GM23248 (cell line): Measurements from ENCODE around the gene ASCL2. TPM values are rescaled to one million over a fixed set of nuclear protein-coding genes. Genes with fewer than 3 reads are reported as not detected.

Source experiments
- DNase-seq: peaks from one replicate; pipeline ENCODE4 v3.0.0-alpha.2; 2015
- H2AFZ ChIP-seq: fragments of 200-600 bp; sonication (generic); 2 replicates; pipeline ENCODE4 v1.6.1; 2016; ENCODE audit warnings: antibody characterized with exemption
- H3F3A ChIP-seq: fragments of 200-600 bp; sonication (generic); 2 replicates; pipeline ENCODE4 v1.6.1; 2016; ENCODE audit warnings: mild to moderate bottlenecking, antibody characterized with exemption, mixed run types; ENCODE audit not compliant: insufficient read depth
- H3K27ac ChIP-seq: fragments of 200-600 bp; sonication (generic); 2 replicates; pipeline ENCODE4 v1.5.1; 2016; ENCODE audit warnings: mild to moderate bottlenecking
- H3K27me3 ChIP-seq: fragments of 200-600 bp; sonication (generic); replicated peaks from 2 replicates; pipeline ENCODE4 v1.6.1; 2016; ENCODE audit warnings: mild to moderate bottlenecking; ENCODE audit not compliant: insufficient read depth
- H3K36me3 ChIP-seq: fragments of 200-600 bp; sonication (generic); 2 replicates; pipeline ENCODE4 v1.6.1; 2016; ENCODE audit warnings: low read depth, mild to moderate bottlenecking
- H3K4me1 ChIP-seq: fragments of 200-600 bp; sonication (generic); 2 replicates; pipeline ENCODE4 v1.6.1; 2016; ENCODE audit warnings: mild to moderate bottlenecking; ENCODE audit not compliant: insufficient read depth
- H3K4me2 ChIP-seq: fragments of 200-600 bp; sonication (generic); one replicate; pipeline ENCODE4 v1.6.1; 2016; ENCODE audit warnings: mild to moderate bottlenecking; ENCODE audit not compliant: unreplicated experiment
- H3K4me3 ChIP-seq: fragments of 200-600 bp; sonication (generic); 2 replicates; pipeline ENCODE4 v1.5.1; 2016; ENCODE audit warnings: mild to moderate bottlenecking
- H3K79me2 ChIP-seq: fragments of 200-600 bp; sonication (generic); 2 replicates; pipeline ENCODE4 v1.6.1; 2016; ENCODE audit warnings: mild to moderate bottlenecking; ENCODE audit not compliant: insufficient read depth
- H3K9ac ChIP-seq: fragments of 200-600 bp; sonication (generic); 2 replicates; pipeline ENCODE4 v1.6.1; 2016; ENCODE audit warnings: mild to moderate bottlenecking
- H3K9me2 ChIP-seq: fragments of 200-600 bp; sonication (generic); 2 replicates; pipeline ENCODE4 v1.6.1; 2016; ENCODE audit warnings: mixed run types, mild to moderate bottlenecking, moderate library complexity; ENCODE audit not compliant: insufficient read depth
- H3K9me3 ChIP-seq: fragments of 200-600 bp; sonication (generic); one replicate; pipeline ENCODE4 v1.6.1; 2017; ENCODE audit warnings: low read depth
- H4K20me1 ChIP-seq: fragments of 200-600 bp; sonication (generic); 2 replicates; pipeline ENCODE4 v1.6.0; 2016; ENCODE audit not compliant: insufficient read depth
- EZH2 ChIP-seq: fragments of 200-600 bp; sonication (generic); IDR thresholded peaks from 2 replicates; pipeline ENCODE4 v1.6.1; 2018; ENCODE audit warnings: antibody characterized with exemption, mild to moderate bottlenecking; ENCODE audit not compliant: insufficient read depth, poor library complexity, severe bottlenecking
- EZH2phosphoT487 ChIP-seq: fragments of 200-600 bp; sonication (generic); IDR thresholded peaks from 2 replicates; pipeline ENCODE4 v1.6.1; 2018; ENCODE audit warnings: antibody characterized with exemption, moderate library complexity, mild to moderate bottlenecking, low read depth; ENCODE audit not compliant: insufficient read depth
- WGBS, 2 experiments: methylation state at CpG; one replicate each; pipeline ENCODE4 v1.1.6; 2015 to 2017; ENCODE audit warnings: low lambda C conversion rate in 2 of 2, low coverage in 1 of 2; ENCODE audit errors: missing lambda C conversion rate in 2 of 2; 5-methylcytosine and 5-hydroxymethylcytosine counted together
- in situ Hi-C: fragments of 300-500 bp; cut with MboI; formaldehyde crosslinking; loops from 2 replicates; pipeline ENCODE4 v1.15.0; 2020
- polyA plus RNA-seq: library from polyadenylated mRNA; unstranded; fragments of >200 nt; fragmentation: Nextera tagmentation; extraction: Ambion mirVana; gene quantifications from 2 replicates; pipeline ENCODE4 v1.2.1, GENCODE V29; 2016
- total RNA-seq: library from RNA; depleted of rRNA; stranded (reverse); fragments of >200 nt; shearing (Covaris generic); gene quantifications from 2 replicates; pipeline ENCODE4 v1.2.3, GENCODE V29; 2014

The ASCL2 gene
- total and polyA plus RNA-seq, 2 experiments from 2014 or later, result not detected

- H3K27me3 ChIP-seq, result no peaks in the 10 kb centered on the region
- H3K27ac ChIP-seq, result no peak overlapping the region
- H3K36me3 ChIP-seq, result no peaks in the 10 kb centered on the region
- H3K9me3 ChIP-seq, result no peaks in the 10 kb centered on the region
- H2AFZ ChIP-seq, result no peak overlapping the region
- peaks cover 16% of the 10 kb centered on the region for H3K4me1 ChIP-seq
- H3K4me2 ChIP-seq, result no peak overlapping the region
- peak; percentile 22 for DNase-seq
- H3F3A ChIP-seq, result no peaks in the 10 kb centered on the region
- WGBS, 2 experiments, result 65% methylated on average over 11 to 14 of the region's 14 CpGs
- H4K20me1 ChIP-seq, result no peaks in the 10 kb centered on the region
- no peaks in the 10 kb centered on the region for H3K79me2 ChIP-seq
- H3K9me2 ChIP-seq, result no peaks in the 10 kb centered on the region
- H3K4me3 ChIP-seq, result no peak overlapping the region
- no peak overlapping the region for H3K9ac ChIP-seq
- no peak for TF ChIP-seq EZH2
- TF ChIP-seq EZH2phosphoT487, result no peak
- in situ Hi-C loops, result loop anchor here (25.0 kb wide), 1 partner anchor 580 kb away; the partner anchor contains the start of gene CDKN1C
These were observed 36.6 kb upstream of the ASCL2 start for GRCh38 chr11:2306877-2307500.

- Histone ChIP-seq H3K9ac (peak overlapping the region; percentile 66), H2AFZ (peak overlapping the region; percentile 71), H3K79me2 (no peaks in the 10 kb centered on the region), H3K4me1 (peaks cover 12% of the 10 kb centered on the region), H3K36me3 (no peaks in the 10 kb centered on the region), H3K9me3 (no peaks in the 10 kb centered on the region), H3K27me3 (no peaks in the 10 kb centered on the region), H3K4me3 (peak overlapping the region; percentile 29; the same call in 1 of the 2 replicates), H4K20me1 (no peaks in the 10 kb centered on the region), H3F3A (no peaks in the 10 kb centered on the region), H3K4me2 (peak overlapping the region; percentile 67), H3K27ac (peak overlapping the region; percentile 74), H3K9me2 (no peaks in the 10 kb centered on the region)
- in situ Hi-C loops, result loop anchor here (25.0 kb wide), 1 partner anchor 581 kb away; the partner anchor contains the start of gene CDKN1C
- DNase-seq, result peak; percentile 73
- TF ChIP-seq EZH2phosphoT487, result no peak
- TF ChIP-seq EZH2, result no peak
- 0 to 3% methylated on average over 4 of the region's 4 CpGs for WGBS, 2 experiments
These were observed 36.0 kb upstream of the ASCL2 start for GRCh38 chr11:2306452-2306823.

GRCh38 chr11:2305788-2306451 lies 35.5 kb upstream of the ASCL2 start:
- H3K4me3 ChIP-seq, result peak overlapping the region; percentile 29; the same call in 1 of the 2 replicates
- H3K9me2 ChIP-seq, result no peaks in the 10 kb centered on the region
- peak overlapping the region; percentile 67 for H3K4me2 ChIP-seq
- H3K9me3 ChIP-seq, result no peaks in the 10 kb centered on the region
- no peaks in the 10 kb centered on the region for H3K79me2 ChIP-seq
- peak overlapping the region; percentile 66 for H3K9ac ChIP-seq
- no peaks in the 10 kb centered on the region for H3K27me3 ChIP-seq
- no peak for TF ChIP-seq EZH2
- TF ChIP-seq EZH2phosphoT487, result no peak
- WGBS, 2 experiments, result 26 to 28% methylated on average over 12 of the region's 12 CpGs
- H4K20me1 ChIP-seq, result no peaks in the 10 kb centered on the region
- peak; percentile 62 for DNase-seq
- no peaks in the 10 kb centered on the region for H3F3A ChIP-seq
- H3K36me3 ChIP-seq, result no peaks in the 10 kb centered on the region
- peak overlapping the region; percentile 71 for H2AFZ ChIP-seq
- H3K4me1 ChIP-seq, result peaks cover 12% of the 10 kb centered on the region
- in situ Hi-C loops, result loop anchor here (25.0 kb wide), 1 partner anchor 581 kb away; the partner anchor contains the start of gene CDKN1C
- H3K27ac ChIP-seq, result peak overlapping the region; percentile 74

GRCh38 chr11:2305140-2305778 lies 34.9 kb upstream of the ASCL2 start:
- H3K9me2 ChIP-seq, result no peaks in the 10 kb centered on the region
- H3K36me3 ChIP-seq, result no peaks in the 10 kb centered on the region
- no peaks in the 10 kb centered on the region for H3K27me3 ChIP-seq
- TF ChIP-seq EZH2, result no peak
- TF ChIP-seq EZH2phosphoT487, result no peak
- H3K27ac ChIP-seq, result 0 out of 2 replicates have a peak overlapping the region, but pooled peaks have one; percentile 74
- H3K9ac ChIP-seq, result peak overlapping the region; percentile 66; the same call in 1 of the 2 replicates
- WGBS, 2 experiments, result 15 to 33% methylated on average over 9 to 10 of the region's 10 CpGs
- H3K9me3 ChIP-seq, result no peaks in the 10 kb centered on the region
- H3K79me2 ChIP-seq, result no peaks in the 10 kb centered on the region
- H2AFZ ChIP-seq, result no peak overlapping the region
- H3K4me1 ChIP-seq, result peaks cover 12% of the 10 kb centered on the region
- in situ Hi-C loops, result loop anchor here (25.0 kb wide), 1 partner anchor 582 kb away; the partner anchor contains the start of gene CDKN1C
- no peaks in the 10 kb centered on the region for H3F3A ChIP-seq
- H3K4me2 ChIP-seq, result peak overlapping the region; percentile 23
- no peak overlapping the region for H3K4me3 ChIP-seq
- peak; percentile 85 for DNase-seq
- no peaks in the 10 kb centered on the region for H4K20me1 ChIP-seq
